GM19452 (cell line): Measurements from ENCODE around the gene WDR82.
A peak's percentile ranks its signal among the peaks of the same experiment; 100 is the strongest.
"Not testable (repeated sequence)": the region's sequence is repeated elsewhere in the genome, so short reads cannot be mapped to it uniquely, and the experiment has no call there.

Experiments used
- ATAC-seq: cut with Tn5 transposase; IDR thresholded peaks from one replicate; pipeline ENCODE4 v1.9.1; 2021; ENCODE audit not compliant: unreplicated experiment

WDR82 gene

DNA sequence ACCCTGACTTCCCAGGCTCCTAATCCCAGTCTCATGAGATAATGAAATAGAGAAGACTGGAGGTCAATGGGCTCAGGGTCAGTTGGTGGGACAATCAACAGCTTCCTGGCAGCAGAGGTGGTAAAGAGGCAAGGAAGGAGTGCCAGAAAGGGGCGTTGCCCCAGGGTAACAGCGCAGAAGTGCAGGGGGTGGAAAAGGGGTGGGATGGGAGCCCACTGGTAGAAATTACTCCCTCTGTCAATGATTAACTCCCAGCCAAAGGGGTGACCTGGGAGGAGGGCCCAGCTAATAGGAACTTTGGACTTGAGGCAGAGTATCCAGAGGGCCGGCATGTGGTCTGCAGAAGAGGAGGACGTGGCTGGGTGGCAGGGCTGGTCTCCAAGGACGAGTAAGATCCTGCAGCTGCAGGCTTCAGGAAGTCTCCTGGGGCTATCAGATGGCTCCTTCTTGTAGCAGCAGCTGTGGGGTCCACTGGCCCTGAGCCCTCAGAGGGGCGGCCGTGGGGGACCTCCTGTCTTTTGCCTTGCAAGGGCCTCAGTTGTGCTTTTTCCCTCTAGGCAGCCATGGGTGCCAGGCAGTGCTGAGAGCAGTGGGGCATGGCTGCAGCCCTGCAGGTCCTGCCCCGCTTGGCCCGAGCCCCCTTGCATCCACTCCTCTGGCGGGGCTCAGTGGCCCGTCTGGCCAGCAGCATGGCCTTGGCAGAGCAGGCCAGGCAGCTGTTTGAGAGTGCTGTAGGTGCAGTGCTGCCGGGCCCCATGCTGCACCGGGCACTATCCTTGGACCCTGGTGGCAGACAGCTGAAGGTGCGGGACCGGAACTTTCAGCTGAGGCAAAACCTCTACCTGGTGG lies 11.5 kb upstream of the WDR82 start:
- no peak for ATAC-seq

GRCh38 chr3:52289338-52289746 lies 10.9 kb upstream of the WDR82 start:
- no peak for ATAC-seq

DNA sequence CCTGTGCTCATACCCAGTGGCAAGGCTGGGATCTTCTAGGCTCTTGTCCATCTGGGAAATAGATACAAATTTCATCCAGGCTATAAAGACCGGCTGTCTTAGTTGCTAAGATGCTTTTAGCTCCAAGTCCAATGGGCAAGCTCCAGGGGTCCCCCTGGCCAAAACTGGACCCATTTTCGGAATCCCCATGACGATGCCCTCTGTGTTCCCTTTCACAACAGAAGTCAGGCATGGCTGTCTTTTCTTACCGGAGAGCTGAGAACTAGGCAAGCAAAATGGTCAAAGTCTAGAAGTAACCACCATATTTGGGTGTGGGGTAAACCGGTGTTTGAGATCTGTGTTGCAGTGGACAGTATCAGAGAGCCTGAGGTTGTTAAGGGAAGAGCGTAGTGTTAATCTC lies 10.2 kb upstream of the WDR82 start:
- ATAC-seq = no peak

- ATAC-seq = no peak
Observed at GRCh38 chr3:52286777-52287110, 8.3 kb upstream of the WDR82 start.

DNA sequence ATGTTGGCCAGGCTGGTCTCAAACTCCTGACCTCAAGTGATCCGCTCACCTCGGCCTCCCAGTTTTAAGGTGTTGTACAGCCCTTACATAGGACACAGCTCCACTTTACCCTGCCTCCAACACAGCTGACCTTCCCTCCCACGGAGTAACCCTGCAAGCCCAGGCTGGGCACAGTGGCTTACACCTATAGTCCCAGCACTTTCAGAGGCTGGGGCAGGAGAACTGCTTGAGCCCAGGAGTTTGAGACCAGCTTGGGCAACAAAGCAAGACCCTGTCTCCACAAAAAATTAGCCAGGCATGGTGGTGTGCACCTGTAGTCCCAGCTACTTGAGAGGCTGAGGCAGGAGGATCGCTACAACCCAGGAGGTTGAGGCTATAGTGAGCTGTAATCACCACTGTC lies 5.6 kb upstream of the WDR82 start:
- ATAC-seq = not testable (repeated sequence)

DNA sequence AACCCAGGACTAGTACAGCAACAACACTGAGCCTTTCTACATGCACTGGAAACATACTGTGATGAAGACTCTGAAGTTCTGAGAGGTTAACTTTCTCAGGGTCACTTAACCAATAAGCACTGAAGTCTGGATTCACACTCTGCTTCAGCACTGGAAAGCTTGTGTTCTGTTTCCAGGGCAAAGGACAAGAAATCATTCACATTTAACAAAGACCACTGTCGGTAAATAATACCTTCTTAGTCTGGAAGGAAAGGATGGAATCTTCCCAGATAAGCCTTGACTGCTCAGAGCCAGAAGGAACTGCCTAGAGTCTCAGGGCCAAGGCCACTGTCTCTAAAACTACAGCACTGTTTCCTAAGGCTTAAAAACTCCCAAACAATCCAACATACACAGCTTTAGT lies 4.9 kb upstream of the WDR82 start:
- no peak for ATAC-seq

DNA sequence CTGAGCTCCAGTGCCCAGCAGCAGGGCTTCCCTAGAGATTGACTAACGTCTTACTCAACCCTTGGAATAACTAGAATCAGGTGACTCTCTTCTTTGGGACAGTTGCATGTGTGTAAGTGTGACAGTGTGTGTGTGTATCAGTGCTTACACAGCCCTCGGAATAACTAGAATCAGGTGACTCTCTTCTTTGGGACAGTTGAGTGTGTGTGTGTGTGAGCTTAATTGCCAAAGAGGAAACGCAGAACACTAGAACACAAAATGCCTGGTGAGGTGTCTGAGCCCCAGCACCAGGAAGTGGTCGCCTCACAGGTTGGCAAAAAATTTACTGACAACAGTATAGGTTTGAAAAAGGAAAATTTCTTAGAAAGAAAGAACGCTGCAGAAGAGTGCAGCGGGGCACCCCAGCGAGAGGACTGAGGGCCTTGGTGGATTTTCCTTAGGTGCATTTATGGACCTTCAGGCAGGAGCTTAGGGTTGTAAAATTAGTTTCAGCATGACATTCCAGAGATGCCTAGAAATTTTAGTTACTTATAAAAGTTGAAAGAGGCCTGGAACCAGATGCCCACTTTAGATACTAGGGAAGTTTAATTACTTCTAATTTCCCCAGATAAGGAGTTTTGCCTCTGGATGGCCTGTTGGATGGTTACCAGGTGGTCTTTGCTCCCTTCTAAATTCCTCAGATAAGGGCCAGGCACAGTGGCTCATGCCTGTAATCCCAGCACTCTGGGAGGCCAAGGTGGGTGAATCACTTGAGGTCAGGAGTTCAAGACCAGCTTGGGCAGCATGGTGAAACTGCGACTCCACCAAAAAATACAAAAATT lies 3.7 kb upstream of the WDR82 start:
- no peak for ATAC-seq

- ATAC-seq = no peak
Observed at GRCh38 chr3:52280050-52280461, 1.6 kb upstream of the WDR82 start.

DNA sequence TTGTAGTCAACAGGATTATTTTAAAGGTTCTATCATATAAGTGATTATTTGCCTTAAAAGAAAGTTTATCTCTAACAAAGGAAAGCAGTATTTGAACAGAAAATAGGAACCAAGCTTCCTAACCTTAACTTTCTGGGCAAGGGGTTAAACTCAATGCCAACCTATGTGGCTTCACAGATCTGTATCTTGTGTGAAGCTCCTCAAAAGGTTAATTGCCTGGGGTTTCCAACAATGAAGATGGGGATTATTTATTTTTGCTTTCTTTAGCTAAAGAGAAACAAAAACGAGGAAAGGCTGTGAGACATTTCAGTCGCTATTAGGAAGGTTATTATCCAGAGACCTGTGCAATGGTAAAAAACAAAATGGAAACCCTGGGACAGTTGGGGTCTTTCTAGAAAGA lies 1.1 kb upstream of the WDR82 start:
- ATAC-seq = no peak

GRCh38 chr3:52277972-52278509 lies 408 bp downstream of the WDR82 start:
- peak; percentile 63 for ATAC-seq

GRCh38 chr3:52277071-52277964 lies 1.1 kb downstream of the WDR82 start:
- ATAC-seq = no peak

DNA sequence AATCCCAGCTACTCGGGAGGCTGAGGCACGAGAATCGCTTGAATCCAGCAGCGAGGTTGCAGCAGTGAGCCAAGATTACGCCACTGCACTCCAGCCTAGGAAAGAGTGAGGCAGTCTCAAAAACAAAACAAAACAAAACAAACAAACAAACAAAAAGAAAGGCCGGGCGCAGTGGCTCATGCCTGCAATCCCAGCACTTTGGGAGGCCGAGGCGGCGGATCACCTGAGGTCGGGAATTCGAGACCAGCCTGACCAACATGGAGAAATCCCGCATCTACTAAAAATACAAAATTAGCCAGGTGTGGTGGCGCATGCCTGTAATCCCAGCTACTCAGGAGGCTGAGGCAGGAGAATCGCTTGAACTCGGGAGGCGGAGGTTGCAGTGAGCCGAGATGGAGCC lies 3.7 kb downstream of the WDR82 start:
- ATAC-seq = not testable (repeated sequence)

GRCh38 chr3:52272831-52273230 lies 5.6 kb downstream of the WDR82 start:
- no peak for ATAC-seq

DNA sequence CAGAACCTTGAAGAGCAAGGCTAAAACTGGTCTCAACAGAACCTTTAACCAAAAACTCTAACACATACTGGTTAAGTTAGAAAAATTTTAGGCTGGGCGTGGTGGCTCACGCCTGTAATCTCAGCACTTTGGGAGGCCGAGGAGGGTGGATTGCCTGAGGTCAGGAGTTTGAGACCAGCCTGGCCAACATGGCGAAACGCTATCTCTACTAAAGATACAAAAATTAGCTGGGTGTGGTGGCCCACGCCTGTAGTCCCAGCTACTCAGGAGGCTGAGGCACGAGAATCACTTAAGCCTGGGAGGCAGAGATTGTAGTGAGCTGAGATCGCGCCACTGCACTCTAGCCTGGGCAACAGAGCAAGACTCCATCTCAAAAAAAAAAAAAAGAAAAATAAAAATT lies 6.3 kb downstream of the WDR82 start:
- not testable (repeated sequence) for ATAC-seq

GRCh38 chr3:52270252-52270754 lies 8.1 kb downstream of the WDR82 start:
- no peak for ATAC-seq

DNA sequence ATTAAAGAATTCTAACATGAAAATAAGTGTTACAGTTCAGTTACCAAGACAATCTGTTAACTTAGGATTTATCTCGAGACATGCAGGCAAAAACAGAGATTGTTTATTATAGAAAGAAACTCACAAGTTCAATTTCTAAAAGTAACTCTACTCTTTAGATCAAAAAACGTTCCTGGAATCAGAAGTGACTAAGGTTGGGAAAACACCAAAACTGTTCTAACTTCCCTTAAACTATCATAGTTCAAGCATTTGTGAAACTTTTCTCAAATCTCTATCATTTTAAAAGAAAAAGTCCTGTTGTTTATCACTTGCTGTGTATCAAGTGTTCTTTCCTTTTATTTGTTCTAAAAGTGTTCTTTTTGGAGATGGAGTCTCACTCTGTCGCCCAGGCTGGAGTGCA lies 8.7 kb downstream of the WDR82 start:
- ATAC-seq = no peak

- ATAC-seq = no peak
Observed at GRCh38 chr3:52268036-52268435, 10.4 kb downstream of the WDR82 start.

GRCh38 chr3:52265387-52265786 lies 13.1 kb downstream of the WDR82 start:
- ATAC-seq = no peak

- no peak for ATAC-seq
Observed at GRCh38 chr3:52262447-52262846, 16.0 kb downstream of the WDR82 start.

- ATAC-seq = no peak
Observed at GRCh38 chr3:52259448-52259847, 19.0 kb downstream of the WDR82 start.

DNA sequence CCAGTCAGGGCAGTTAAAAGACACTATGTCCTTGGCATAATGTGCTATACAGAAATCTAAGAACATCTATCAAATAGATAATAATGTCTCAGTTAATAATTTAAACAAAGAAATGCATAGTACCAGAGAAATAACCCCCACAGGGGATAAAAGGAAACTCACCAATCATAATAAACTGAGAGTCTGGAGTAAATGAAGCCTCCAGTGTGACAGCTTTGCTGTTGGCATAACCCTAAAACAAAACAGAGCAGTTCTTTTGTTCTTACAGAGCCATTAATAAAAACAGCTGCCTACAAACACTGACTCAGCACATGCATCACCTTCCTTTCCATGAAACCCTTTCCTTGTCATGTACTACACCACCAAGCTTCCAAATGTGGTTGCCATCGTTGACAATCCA lies 19.4 kb downstream of the WDR82 start:
- ATAC-seq = no peak
